HepG2 (cell line): ENCODE data around the gene ADPRHL1.

Experiments
- CTCF ChIP-seq: sonication (generic); formaldehyde crosslinking; IDR thresholded peaks from 2 replicates; pipeline ENCODE4 v1.5.0; 2020; ENCODE audit warnings: mild to moderate bottlenecking, missing genetic modification reagents, moderate library complexity
- RAD21 ChIP-seq: fragments of 450-650 bp; formaldehyde crosslinking; IDR thresholded peaks from 2 replicates; pipeline ENCODE4 v1.5.0; 2020; ENCODE audit warnings: mild to moderate bottlenecking

- TF ChIP-seq RAD21 (CRISPR knock-in tag), result no peak
- no peak for TF ChIP-seq CTCF (CRISPR knock-in tag)
These were observed 42.7 kb downstream of the ADPRHL1 start for GRCh38 chr13:113410472-113411201.
